ENCODE data around the gene ADD1.

The ADD1 gene

GRCh38 chr4:2866160-2866861 is 22.7 kb downstream of the ADD1 start:
- Histone ChIP-seq H3K27ac (ENCODE audit: low read depth, low read length, severe bottlenecking) (no peak overlapping the region), H3K9me3 (ENCODE audit: control insufficient read depth, low read length) (no peaks in the 10 kb centered on the region), H3K36me3 (ENCODE audit: control insufficient read depth, insufficient read depth, low read length) (no peaks in the 10 kb centered on the region), H3K4me1 (ENCODE audit: control insufficient read depth, insufficient read depth, low read length, poor library complexity, severe bottlenecking) (peaks cover 63% of the 10 kb centered on the region), H3K4me3 (ENCODE audit: extremely low read depth, insufficient read depth, low read length, poor library complexity, severe bottlenecking) (no peak overlapping the region)
- WGBS, 2 experiments (ENCODE audit: insufficient coverage in 2 of 2): 60 to 96% methylated on average over 1 to 6 of the region's 10 CpGs

GRCh38 chr4:2866891-2867290 is 23.2 kb downstream of the ADD1 start:
- Histone ChIP-seq H3K4me1 (ENCODE audit: control insufficient read depth, insufficient read depth, low read length, poor library complexity, severe bottlenecking) (peaks cover 63% of the 10 kb centered on the region), H3K27ac (ENCODE audit: low read depth, low read length, severe bottlenecking) (peak overlapping the region; percentile 46), H3K36me3 (ENCODE audit: control insufficient read depth, insufficient read depth, low read length) (no peaks in the 10 kb centered on the region), H3K4me3 (ENCODE audit: extremely low read depth, insufficient read depth, low read length, poor library complexity, severe bottlenecking) (no peak overlapping the region), H3K9me3 (ENCODE audit: control insufficient read depth, low read length) (no peaks in the 10 kb centered on the region)
- 83 to 87% methylated on average over 4 of the region's 5 CpGs for WGBS, 2 experiments (ENCODE audit: insufficient coverage in 2 of 2)

- H3K9me3 ChIP-seq (ENCODE audit: control insufficient read depth, low read length): no peaks in the 10 kb centered on the region
- peaks cover 54% of the 10 kb centered on the region for H3K4me1 ChIP-seq (ENCODE audit: control insufficient read depth, insufficient read depth, low read length, poor library complexity, severe bottlenecking)
- H3K27ac ChIP-seq (ENCODE audit: low read depth, low read length, severe bottlenecking): peak overlapping the region; percentile 46
- H3K36me3 ChIP-seq (ENCODE audit: control insufficient read depth, insufficient read depth, low read length): no peaks in the 10 kb centered on the region
- 67 to 73% methylated on average over 7 to 9 of the region's 10 CpGs for WGBS, 2 experiments (ENCODE audit: insufficient coverage in 2 of 2)
- H3K4me3 ChIP-seq (ENCODE audit: extremely low read depth, insufficient read depth, low read length, poor library complexity, severe bottlenecking): no peak overlapping the region
Measured at GRCh38 chr4:2867758-2868491, 24.3 kb downstream of the ADD1 start.

GRCh38 chr4:2868877-2869487 is 25.3 kb downstream of the ADD1 start:
- Histone ChIP-seq H3K27ac (ENCODE audit: low read depth, low read length, severe bottlenecking) (no peak overlapping the region), H3K36me3 (ENCODE audit: control insufficient read depth, insufficient read depth, low read length) (no peaks in the 10 kb centered on the region), H3K4me1 (ENCODE audit: control insufficient read depth, insufficient read depth, low read length, poor library complexity, severe bottlenecking) (peaks cover 51% of the 10 kb centered on the region), H3K9me3 (ENCODE audit: control insufficient read depth, low read length) (no peaks in the 10 kb centered on the region), H3K4me3 (ENCODE audit: extremely low read depth, insufficient read depth, low read length, poor library complexity, severe bottlenecking) (no peak overlapping the region)
- 84 to 88% methylated on average over 10 to 11 of the region's 12 CpGs for WGBS, 2 experiments (ENCODE audit: insufficient coverage in 2 of 2)

GRCh38 chr4:2869659-2870058 is 26.0 kb downstream of the ADD1 start:
- no peaks in the 10 kb centered on the region for H3K36me3 ChIP-seq (ENCODE audit: control insufficient read depth, insufficient read depth, low read length)
- 74 to 88% methylated on average over 3 to 4 of the region's 6 CpGs for WGBS, 2 experiments (ENCODE audit: insufficient coverage in 2 of 2)
- no peak overlapping the region for H3K27ac ChIP-seq (ENCODE audit: low read depth, low read length, severe bottlenecking)
- H3K4me1 ChIP-seq (ENCODE audit: control insufficient read depth, insufficient read depth, low read length, poor library complexity, severe bottlenecking): peaks cover 44% of the 10 kb centered on the region
- no peak overlapping the region for H3K4me3 ChIP-seq (ENCODE audit: extremely low read depth, insufficient read depth, low read length, poor library complexity, severe bottlenecking)
- H3K9me3 ChIP-seq (ENCODE audit: control insufficient read depth, low read length): no peaks in the 10 kb centered on the region

- Histone ChIP-seq H3K36me3 (ENCODE audit: control insufficient read depth, insufficient read depth, low read length) (no peaks in the 10 kb centered on the region), H3K9me3 (ENCODE audit: control insufficient read depth, low read length) (no peaks in the 10 kb centered on the region), H3K4me3 (ENCODE audit: extremely low read depth, insufficient read depth, low read length, poor library complexity, severe bottlenecking) (no peak overlapping the region), H3K27ac (ENCODE audit: low read depth, low read length, severe bottlenecking) (no peak overlapping the region), H3K4me1 (ENCODE audit: control insufficient read depth, insufficient read depth, low read length, poor library complexity, severe bottlenecking) (peaks cover 42% of the 10 kb centered on the region)
- 90 to 100% methylated on average over 1 to 2 of the region's 2 CpGs for WGBS, 2 experiments (ENCODE audit: insufficient coverage in 2 of 2)
Measured at GRCh38 chr4:2870082-2870481, 26.4 kb downstream of the ADD1 start.

GRCh38 chr4:2871466-2871865 is 27.8 kb downstream of the ADD1 start:
- Histone ChIP-seq H3K4me3 (ENCODE audit: extremely low read depth, insufficient read depth, low read length, poor library complexity, severe bottlenecking) (no peak overlapping the region), H3K36me3 (ENCODE audit: control insufficient read depth, insufficient read depth, low read length) (peaks cover 11% of the 10 kb centered on the region), H3K9me3 (ENCODE audit: control insufficient read depth, low read length) (no peaks in the 10 kb centered on the region), H3K27ac (ENCODE audit: low read depth, low read length, severe bottlenecking) (no peak overlapping the region), H3K4me1 (ENCODE audit: control insufficient read depth, insufficient read depth, low read length, poor library complexity, severe bottlenecking) (peaks cover 36% of the 10 kb centered on the region)
- 96 to 100% methylated on average over 1 to 4 of the region's 4 CpGs for WGBS, 2 experiments (ENCODE audit: insufficient coverage in 2 of 2)

- Histone ChIP-seq H3K36me3 (ENCODE audit: control insufficient read depth, insufficient read depth, low read length) (peaks cover 13% of the 10 kb centered on the region), H3K27ac (ENCODE audit: low read depth, low read length, severe bottlenecking) (no peak overlapping the region), H3K4me1 (ENCODE audit: control insufficient read depth, insufficient read depth, low read length, poor library complexity, severe bottlenecking) (peaks cover 32% of the 10 kb centered on the region), H3K9me3 (ENCODE audit: control insufficient read depth, low read length) (no peaks in the 10 kb centered on the region), H3K4me3 (ENCODE audit: extremely low read depth, insufficient read depth, low read length, poor library complexity, severe bottlenecking) (no peak overlapping the region)
- WGBS, 2 experiments (ENCODE audit: insufficient coverage in 2 of 2): 50 to 71% methylated on average over 1 of the region's 2 CpGs
Measured at GRCh38 chr4:2871911-2872310, 28.3 kb downstream of the ADD1 start.

- Histone ChIP-seq H3K4me3 (ENCODE audit: extremely low read depth, insufficient read depth, low read length, poor library complexity, severe bottlenecking) (no peak overlapping the region), H3K4me1 (ENCODE audit: control insufficient read depth, insufficient read depth, low read length, poor library complexity, severe bottlenecking) (peaks cover 20% of the 10 kb centered on the region), H3K9me3 (ENCODE audit: control insufficient read depth, low read length) (no peaks in the 10 kb centered on the region), H3K27ac (ENCODE audit: low read depth, low read length, severe bottlenecking) (no peak overlapping the region), H3K36me3 (ENCODE audit: control insufficient read depth, insufficient read depth, low read length) (peaks cover 25% of the 10 kb centered on the region)
- WGBS, 2 experiments (ENCODE audit: insufficient coverage in 2 of 2): no CpG with 5 or more reads among the region's 1 CpG
Measured at GRCh38 chr4:2873329-2873728, 29.7 kb downstream of the ADD1 start.

GRCh38 chr4:2874861-2875260 is 31.2 kb downstream of the ADD1 start:
- WGBS, 2 experiments (ENCODE audit: insufficient coverage in 2 of 2): 94 to 100% methylated on average over 2 to 3 of the region's 7 CpGs
- Histone ChIP-seq H3K36me3 (ENCODE audit: control insufficient read depth, insufficient read depth, low read length) (peaks cover 41% of the 10 kb centered on the region), H3K4me1 (ENCODE audit: control insufficient read depth, insufficient read depth, low read length, poor library complexity, severe bottlenecking) (peaks cover 12% of the 10 kb centered on the region), H3K4me3 (ENCODE audit: extremely low read depth, insufficient read depth, low read length, poor library complexity, severe bottlenecking) (no peak overlapping the region), H3K27ac (ENCODE audit: low read depth, low read length, severe bottlenecking) (no peak overlapping the region), H3K9me3 (ENCODE audit: control insufficient read depth, low read length) (no peaks in the 10 kb centered on the region)
